IMR-90 (cell line): ENCODE results near the gene CAPN3. TPM values are rescaled to one million over a fixed set of nuclear protein-coding genes. Genes with fewer than 3 reads are reported as not detected.

Experiments
- ATAC-seq: fragments of 200-7000 bp; cut with Tn5 transposase; 2 replicates; pipeline ENCODE4 v1.9.1; 2020; ENCODE audit warnings: low read depth, mild to moderate bottlenecking, moderate library complexity
- BruUV-seq: library from RNA; stranded (reverse); fragments of 400-500 nt; replicated peaks from 2 replicates; lab custom pipeline; 2021; lab: Mats Ljungman, UMichigan
- CTCF ChIA-PET: fragments of 300-600 bp; formaldehyde crosslinking; extraction: SDS; loops from one replicate; lab custom pipeline; 2021; ENCODE audit warnings: antibody characterized with exemption; lab: Yijun Ruan, JAX
- POLR2A ChIA-PET: fragments of 300-600 bp; sonication (Branson Sonifier 250); formaldehyde crosslinking; loops from one replicate; lab custom pipeline; 2022; ENCODE audit warnings: antibody characterized with exemption; ENCODE audit not compliant: unreplicated experiment; lab: Charles Lee
- DNase-seq: peaks from one replicate; pipeline ENCODE4 v3.0.0; 2013
- H2AFZ ChIP-seq: replicated peaks from 2 replicates; pipeline ENCODE3; 2013; ENCODE audit warnings: low read length, mild to moderate bottlenecking; ENCODE audit not compliant: poor library complexity
- H2AK5ac ChIP-seq: 2 replicates; pipeline ENCODE4 v1.6.1; 2013; ENCODE audit warnings: low read depth, low read length, inconsistent platforms
- H2AK9ac ChIP-seq: replicated peaks from 2 replicates; pipeline ENCODE3; 2013; ENCODE audit warnings: mild to moderate bottlenecking, low read depth, low read length, moderate library complexity; ENCODE audit not compliant: poor library complexity
- H2BK120ac ChIP-seq: 2 replicates; pipeline ENCODE4 v1.6.1; 2013; ENCODE audit warnings: low read depth, low read length, inconsistent platforms
- H2BK15ac ChIP-seq: 3 replicates; pipeline ENCODE4 v1.6.1; 2013; ENCODE audit warnings: low read depth, low read length, inconsistent platforms
- H2BK20ac ChIP-seq: 2 replicates; pipeline ENCODE4 v1.6.1; 2013; ENCODE audit warnings: low read depth, mild to moderate bottlenecking, inconsistent platforms, low read length, moderate library complexity
- H2BK5ac ChIP-seq: 2 replicates; pipeline ENCODE4 v1.6.1; 2013; ENCODE audit warnings: mild to moderate bottlenecking, low read depth, low read length, inconsistent platforms; ENCODE audit not compliant: poor library complexity, severe bottlenecking
- H3K14ac ChIP-seq: replicated peaks from 2 replicates; pipeline ENCODE4 v1.6.1; 2013; ENCODE audit warnings: low read depth, low read length, inconsistent platforms
- H3K18ac ChIP-seq: 2 replicates; pipeline ENCODE4 v1.6.1; 2013; ENCODE audit warnings: low read depth, low read length, control low read depth
- H3K23ac ChIP-seq: 2 replicates; pipeline ENCODE4 v1.6.1; 2013; ENCODE audit warnings: low read depth, low read length, inconsistent platforms
- H3K27ac ChIP-seq: 2 replicates; pipeline ENCODE4 v1.5.1; 2013; ENCODE audit warnings: mild to moderate bottlenecking, control low read depth, low read length; ENCODE audit not compliant: insufficient read depth
- H3K27me3 ChIP-seq: 2 replicates; pipeline ENCODE4 v1.6.1; 2013; ENCODE audit warnings: low read length; ENCODE audit not compliant: control insufficient read depth, insufficient read depth
- H3K36me3 ChIP-seq: 2 replicates; pipeline ENCODE4 v1.6.1; 2013; ENCODE audit warnings: low read length, mixed read lengths; ENCODE audit not compliant: control insufficient read depth, insufficient read depth
- H3K4ac ChIP-seq: 2 replicates; pipeline ENCODE4 v1.6.1; 2013; ENCODE audit warnings: low read depth, low read length, inconsistent platforms
- H3K4me1 ChIP-seq: 2 replicates; pipeline ENCODE4 v1.6.1; 2013; ENCODE audit warnings: low read length, mixed read lengths; ENCODE audit not compliant: control insufficient read depth, insufficient read depth
- H3K4me2 ChIP-seq: 2 replicates; pipeline ENCODE4 v1.6.1; 2013; ENCODE audit warnings: low read depth, mild to moderate bottlenecking, control low read depth, low read length, moderate library complexity
- H3K4me3 ChIP-seq: 2 replicates; pipeline ENCODE4 v1.5.1; 2013; ENCODE audit warnings: low read depth, mild to moderate bottlenecking, control low read depth, low read length, moderate library complexity; ENCODE audit not compliant: insufficient read depth
- H3K56ac ChIP-seq: 2 replicates; pipeline ENCODE4 v1.6.1; 2013; ENCODE audit warnings: low read length, inconsistent platforms; ENCODE audit not compliant: insufficient read depth; ENCODE audit errors: extremely low read depth
- H3K79me1 ChIP-seq, 2 experiments: 2 replicates each; pipeline ENCODE4 v1.6.1; 2013; ENCODE audit warnings: low read length in 2 of 2, inconsistent platforms in 1 of 2, low read depth in 1 of 2
- H3K9ac ChIP-seq: 2 replicates; pipeline ENCODE4 v1.6.1; 2013; ENCODE audit warnings: low read depth, low read length, control low read depth
- H3K9me1 ChIP-seq: 2 replicates; pipeline ENCODE4 v1.6.1; 2013; ENCODE audit warnings: low read length, inconsistent platforms; ENCODE audit not compliant: insufficient read depth
- H3K9me3 ChIP-seq: 2 replicates; pipeline ENCODE4 v1.6.1; 2013; ENCODE audit warnings: low read length; ENCODE audit not compliant: control insufficient read depth, insufficient read depth
- H4K20me1 ChIP-seq: 2 replicates; pipeline ENCODE4 v1.6.1; 2013; ENCODE audit warnings: low read length, inconsistent platforms; ENCODE audit not compliant: insufficient read depth
- H4K5ac ChIP-seq: 2 replicates; pipeline ENCODE4 v1.6.1; 2013; ENCODE audit warnings: mild to moderate bottlenecking, low read depth, low read length, control low read depth
- H4K8ac ChIP-seq, 2 experiments: 2 replicates each; pipeline ENCODE4 v1.6.1; 2013; ENCODE audit warnings: low read depth in 2 of 2, low read length in 2 of 2, control low read depth in 1 of 2, inconsistent platforms in 1 of 2
- H4K91ac ChIP-seq: 2 replicates; pipeline ENCODE4 v1.6.1; 2013; ENCODE audit warnings: low read depth, low read length, inconsistent platforms; ENCODE audit not compliant: insufficient read depth
- BHLHE40 ChIP-seq: fragments of 150-350 bp; IDR thresholded peaks from 2 replicates; pipeline ENCODE4 v1.6.1; 2016; ENCODE audit warnings: mild to moderate bottlenecking, low read depth, low read length
- CEBPB ChIP-seq: IDR thresholded peaks from 2 replicates; pipeline ENCODE4 v1.6.1; 2012; ENCODE audit warnings: low read depth, low read length, improper control_type of control experiment
- CHD1 ChIP-seq: IDR thresholded peaks from 2 replicates; pipeline ENCODE4 v1.6.1; 2012; ENCODE audit warnings: low read depth, low read length, improper control_type of control experiment
- CTCF ChIP-seq: conservative IDR thresholded peaks from 2 replicates; pipeline ENCODE4 v1.5.1; 2012; ENCODE audit warnings: mild to moderate bottlenecking, low read depth, low read length, improper control_type of control experiment
- MAZ ChIP-seq: IDR thresholded peaks from 2 replicates; pipeline ENCODE4 v1.6.1; 2012; ENCODE audit warnings: low read depth, mild to moderate bottlenecking, low read length, improper control_type of control experiment, moderate library complexity, borderline replicate concordance
- POLR2A ChIP-seq: IDR thresholded peaks from 2 replicates; pipeline ENCODE4 v1.6.1; 2012; ENCODE audit warnings: mild to moderate bottlenecking, low read depth, low read length
- RAD21 ChIP-seq: IDR thresholded peaks from 2 replicates; pipeline ENCODE4 v1.6.1; 2012; ENCODE audit warnings: low read length, improper control_type of control experiment
- RCOR1 ChIP-seq: IDR thresholded peaks from 2 replicates; pipeline ENCODE4 v1.6.1; 2012; ENCODE audit warnings: mild to moderate bottlenecking, low read length, improper control_type of control experiment; ENCODE audit not compliant: insufficient replicate concordance
- SMC3 ChIP-seq: fragments of 150-350 bp; IDR thresholded peaks from 2 replicates; pipeline ENCODE4 v1.6.1; 2016; ENCODE audit warnings: low read depth, mild to moderate bottlenecking, antibody characterized with exemption, low read length, moderate library complexity
- USF2 ChIP-seq: fragments of 150-350 bp; IDR thresholded peaks from 2 replicates; pipeline ENCODE4 v1.6.1; 2017; ENCODE audit warnings: mild to moderate bottlenecking, antibody characterized with exemption, low read length, low read depth
- WGBS, 2 experiments: methylation state at CpG; one replicate each; pipeline versions ENCODE4 v1.1.5 to v1.1.7; 2013; ENCODE audit warnings: missing lambda C conversion rate in 2 of 2; ENCODE audit not compliant: insufficient read length in 1 of 2; ENCODE audit errors: extremely low coverage in 2 of 2; 5-methylcytosine and 5-hydroxymethylcytosine counted together
- dilution Hi-C: fragments of 300-500 bp; cut with HindIII; formaldehyde crosslinking; loops from one replicate; pipeline ENCODE4 v1.14.3; 2018; ENCODE audit warnings: low sequenced_read_pairs; ENCODE audit not compliant: unreplicated experiment
- in situ Hi-C: fragments of 300-500 bp; cut with MboI; formaldehyde crosslinking; loops from 3 replicates; pipeline ENCODE4 v1.14.3; 2019; ENCODE audit warnings: low sequenced_read_pairs, inconsistent platforms, mixed read lengths
- intact Hi-C: fragments of 100-400 bp; cut with micrococcal nuclease; formaldehyde crosslinking; loops from 2 replicates; pipeline ENCODE4 v1.10.0; 2022
- polyA plus RNA-seq, 3 experiments: library from polyadenylated mRNA; depleted of rRNA; stranded (reverse); fragments of >200 nt; gene quantifications; 2 replicates each; pipeline ENCODE4 v1.2.3, GENCODE V29; 2012; ENCODE audit warnings: low replicate concordance in 1 of 3
- total RNA-seq: library from RNA; depleted of rRNA; stranded (reverse); fragments of >200 nt; gene quantifications from 2 replicates; pipeline ENCODE4 v1.2.3, GENCODE V29; 2012

CAPN3 gene
- total and polyA plus RNA-seq, 2 of the 4 experiments (the other 2 are of a cell fraction) = 1.1 to 1.4 TPM

DNA sequence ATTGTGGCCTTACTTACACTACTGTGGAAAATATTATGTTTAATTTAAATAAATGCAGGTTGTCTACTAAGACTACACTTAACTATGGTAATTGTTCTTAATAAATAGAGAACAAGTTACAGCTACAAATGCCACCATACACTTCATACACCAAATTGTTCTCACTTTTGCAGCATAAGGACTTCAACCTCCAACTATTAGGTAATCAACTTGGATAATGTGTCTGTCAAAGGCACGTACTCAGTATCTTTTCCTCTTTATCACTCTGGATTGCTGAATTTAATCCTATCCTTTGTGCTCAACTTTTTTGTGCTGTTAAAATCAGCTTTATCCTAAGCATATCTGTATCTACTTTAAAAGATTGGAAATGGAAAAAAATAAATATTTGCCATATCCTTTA lies 44.5 kb upstream of the CAPN3 start:
- in situ Hi-C loops (no loop called here), dilution Hi-C loops (no loop called here), intact Hi-C loops (no loop called here)
- TF ChIP-seq CHD1 (no peak), BHLHE40 (no peak), RCOR1 (no peak), SMC3 (no peak), CEBPB (no peak), RAD21 (no peak), MAZ (no peak), CTCF (no peak), USF2 (no peak), POLR2A (no peak)
- POLR2A ChIA-PET = no interaction called here
- H3K4me1 ChIP-seq = 0 out of 2 replicates have a peak, but pooled peaks cover 2% of the 10 kb centered on the region
- CTCF ChIA-PET = no interaction called here
- no peak overlapping the region for H2AFZ ChIP-seq
- H3K27ac ChIP-seq = no peak overlapping the region
- H2BK5ac ChIP-seq = no peak overlapping the region
- no peak overlapping the region for H2AK5ac ChIP-seq
- ATAC-seq (no peak), DNase-seq (no peak)
- no peak overlapping the region for H3K9ac ChIP-seq
- H4K91ac ChIP-seq = no peak overlapping the region
- no peaks in the 10 kb centered on the region for H3K27me3 ChIP-seq
- no peak overlapping the region for H4K5ac ChIP-seq
- H3K14ac ChIP-seq = no peak overlapping the region
- H3K4ac ChIP-seq = no peak overlapping the region
- peaks cover 4% of the 10 kb centered on the region; the same call in 1 of the 2 replicates for H3K9me1 ChIP-seq
- H4K8ac ChIP-seq = no peak overlapping the region
- no peak overlapping the region for H2BK120ac ChIP-seq
- H3K18ac ChIP-seq = no peak overlapping the region
- no peak overlapping the region for H2AK9ac ChIP-seq
- H3K79me1 ChIP-seq = no peaks in the 10 kb centered on the region
- BruUV-seq = no TSS peak
- no peaks in the 10 kb centered on the region for H4K20me1 ChIP-seq
- no peak overlapping the region for H2BK20ac ChIP-seq
- H2BK15ac ChIP-seq = no peak overlapping the region
- no peak overlapping the region for H3K56ac ChIP-seq
- no peak overlapping the region for H3K4me2 ChIP-seq
- no peaks in the 10 kb centered on the region for H3K9me3 ChIP-seq
- H3K36me3 ChIP-seq = no peaks in the 10 kb centered on the region
- H3K4me3 ChIP-seq = no peak overlapping the region
- no CpG with 5 or more reads among the region's 1 CpG for WGBS, 2 experiments
- no peak overlapping the region for H3K23ac ChIP-seq
